Measurements from ENCODE around the gene TBC1D16. TPM values are rescaled to one million over a fixed set of nuclear protein-coding genes. Genes with fewer than 3 reads are reported as not detected.

TBC1D16 gene
- total RNA-seq, 1 experiment from 2014 or later: 96.1 TPM

DNA sequence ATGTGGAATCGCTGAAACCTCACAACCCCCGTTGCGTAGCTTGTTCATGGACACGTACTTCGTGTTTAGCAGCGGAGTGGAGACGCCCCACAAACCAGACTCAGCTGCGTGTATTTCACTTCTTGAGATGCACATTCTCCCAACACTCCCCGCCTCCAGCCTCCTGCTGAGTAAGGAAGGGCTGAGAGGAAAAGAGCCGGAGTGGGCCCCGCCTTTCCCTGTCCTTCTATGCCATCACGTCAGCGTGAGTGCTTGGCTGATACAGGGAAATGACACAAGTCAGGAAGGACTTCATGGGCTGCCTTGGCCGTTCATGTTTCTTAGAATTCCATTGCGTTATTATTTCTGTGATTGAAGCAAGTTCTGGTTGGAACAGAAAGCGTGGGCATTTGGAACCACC lies 127.8 kb downstream of the TBC1D16 start:
- POLR2A ChIA-PET: no interaction called here
- Mint-ChIP-seq H3K27ac (no peak overlapping the region), H3K4me1 (peaks cover 10% of the 10 kb centered on the region), H3K27me3 (ENCODE audit: low read depth) (peaks cover 2% of the 10 kb centered on the region; the same call in 1 of the 2 replicates), H3K36me3 (no peaks in the 10 kb centered on the region), H3K4me3 (no peak overlapping the region), H3K9me3 (no peaks in the 10 kb centered on the region)
- DNase-seq (ENCODE audit: low spot score) (no peak), ATAC-seq (no peak)
- TF ChIP-seq ATF1 (CRISPR knock-in tag; IDR thresholded peaks at IDR 0.05) (no peak), CREM (CRISPR knock-in tag; IDR thresholded peaks at IDR 0.05) (no peak), SMAD4 (CRISPR knock-in tag; IDR thresholded peaks at IDR 0.05) (no peak), RELA (CRISPR knock-in tag; IDR thresholded peaks at IDR 0.05; ENCODE audit: borderline replicate concordance) (no peak), ZNF121 (CRISPR knock-in tag; IDR thresholded peaks at IDR 0.05) (no peak), FOXJ3 (CRISPR knock-in tag; IDR thresholded peaks at IDR 0.05; ENCODE audit: borderline replicate concordance) (no peak), ESRRA (CRISPR knock-in tag; IDR thresholded peaks at IDR 0.05; ENCODE audit: borderline replicate concordance) (no peak), SOX15 (CRISPR knock-in tag; IDR thresholded peaks at IDR 0.05) (no peak), OVOL2 (CRISPR knock-in tag; IDR thresholded peaks at IDR 0.05; ENCODE audit: borderline replicate concordance) (no peak), KAT7 (CRISPR knock-in tag; IDR thresholded peaks at IDR 0.05; ENCODE audit: borderline replicate concordance) (no peak), SP1 (CRISPR knock-in tag; conservative IDR thresholded peaks at IDR 0.05) (no peak), NR3C1 (CRISPR knock-in tag; conservative IDR thresholded peaks at IDR 0.05; ENCODE audit: low read depth) (no peak), NFATC4 (CRISPR knock-in tag; IDR thresholded peaks at IDR 0.05) (no peak), ZNF423 (CRISPR knock-in tag; IDR thresholded peaks at IDR 0.05) (no peak), CREB1 (CRISPR knock-in tag; IDR thresholded peaks at IDR 0.05) (no peak)
- TF ChIP-seq, protein P1, sequence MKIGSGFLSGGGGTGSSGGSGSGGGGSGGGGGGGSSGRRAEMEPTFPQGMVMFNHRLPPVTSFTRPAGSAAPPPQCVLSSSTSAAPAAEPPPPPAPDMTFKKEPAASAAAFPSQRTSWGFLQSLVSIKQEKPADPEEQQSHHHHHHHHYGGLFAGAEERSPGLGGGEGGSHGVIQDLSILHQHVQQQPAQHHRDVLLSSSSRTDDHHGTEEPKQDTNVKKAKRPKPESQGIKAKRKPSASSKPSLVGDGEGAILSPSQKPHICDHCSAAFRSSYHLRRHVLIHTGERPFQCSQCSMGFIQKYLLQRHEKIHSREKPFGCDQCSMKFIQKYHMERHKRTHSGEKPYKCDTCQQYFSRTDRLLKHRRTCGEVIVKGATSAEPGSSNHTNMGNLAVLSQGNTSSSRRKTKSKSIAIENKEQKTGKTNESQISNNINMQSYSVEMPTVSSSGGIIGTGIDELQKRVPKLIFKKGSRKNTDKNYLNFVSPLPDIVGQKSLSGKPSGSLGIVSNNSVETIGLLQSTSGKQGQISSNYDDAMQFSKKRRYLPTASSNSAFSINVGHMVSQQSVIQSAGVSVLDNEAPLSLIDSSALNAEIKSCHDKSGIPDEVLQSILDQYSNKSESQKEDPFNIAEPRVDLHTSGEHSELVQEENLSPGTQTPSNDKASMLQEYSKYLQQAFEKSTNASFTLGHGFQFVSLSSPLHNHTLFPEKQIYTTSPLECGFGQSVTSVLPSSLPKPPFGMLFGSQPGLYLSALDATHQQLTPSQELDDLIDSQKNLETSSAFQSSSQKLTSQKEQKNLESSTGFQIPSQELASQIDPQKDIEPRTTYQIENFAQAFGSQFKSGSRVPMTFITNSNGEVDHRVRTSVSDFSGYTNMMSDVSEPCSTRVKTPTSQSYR (CRISPR knock-in tag; IDR thresholded peaks at IDR 0.05): no peak
- TF ChIP-seq, protein P2, sequence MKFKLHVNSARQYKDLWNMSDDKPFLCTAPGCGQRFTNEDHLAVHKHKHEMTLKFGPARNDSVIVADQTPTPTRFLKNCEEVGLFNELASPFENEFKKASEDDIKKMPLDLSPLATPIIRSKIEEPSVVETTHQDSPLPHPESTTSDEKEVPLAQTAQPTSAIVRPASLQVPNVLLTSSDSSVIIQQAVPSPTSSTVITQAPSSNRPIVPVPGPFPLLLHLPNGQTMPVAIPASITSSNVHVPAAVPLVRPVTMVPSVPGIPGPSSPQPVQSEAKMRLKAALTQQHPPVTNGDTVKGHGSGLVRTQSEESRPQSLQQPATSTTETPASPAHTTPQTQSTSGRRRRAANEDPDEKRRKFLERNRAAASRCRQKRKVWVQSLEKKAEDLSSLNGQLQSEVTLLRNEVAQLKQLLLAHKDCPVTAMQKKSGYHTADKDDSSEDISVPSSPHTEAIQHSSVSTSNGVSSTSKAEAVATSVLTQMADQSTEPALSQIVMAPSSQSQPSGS (CRISPR knock-in tag; IDR thresholded peaks at IDR 0.05; ENCODE audit: borderline replicate concordance, low read depth): no peak
- TF ChIP-seq, protein P3, sequence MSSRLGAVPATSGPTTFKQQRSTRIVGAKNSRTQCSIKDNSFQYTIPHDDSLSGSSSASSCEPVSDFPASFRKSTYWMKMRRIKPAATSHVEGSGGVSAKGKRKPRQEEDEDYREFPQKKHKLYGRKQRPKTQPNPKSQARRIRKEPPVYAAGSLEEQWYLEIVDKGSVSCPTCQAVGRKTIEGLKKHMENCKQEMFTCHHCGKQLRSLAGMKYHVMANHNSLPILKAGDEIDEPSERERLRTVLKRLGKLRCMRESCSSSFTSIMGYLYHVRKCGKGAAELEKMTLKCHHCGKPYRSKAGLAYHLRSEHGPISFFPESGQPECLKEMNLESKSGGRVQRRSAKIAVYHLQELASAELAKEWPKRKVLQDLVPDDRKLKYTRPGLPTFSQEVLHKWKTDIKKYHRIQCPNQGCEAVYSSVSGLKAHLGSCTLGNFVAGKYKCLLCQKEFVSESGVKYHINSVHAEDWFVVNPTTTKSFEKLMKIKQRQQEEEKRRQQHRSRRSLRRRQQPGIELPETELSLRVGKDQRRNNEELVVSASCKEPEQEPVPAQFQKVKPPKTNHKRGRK (CRISPR knock-in tag; IDR thresholded peaks at IDR 0.05; ENCODE audit: borderline replicate concordance): no peak
- TF ChIP-seq, protein P4, sequence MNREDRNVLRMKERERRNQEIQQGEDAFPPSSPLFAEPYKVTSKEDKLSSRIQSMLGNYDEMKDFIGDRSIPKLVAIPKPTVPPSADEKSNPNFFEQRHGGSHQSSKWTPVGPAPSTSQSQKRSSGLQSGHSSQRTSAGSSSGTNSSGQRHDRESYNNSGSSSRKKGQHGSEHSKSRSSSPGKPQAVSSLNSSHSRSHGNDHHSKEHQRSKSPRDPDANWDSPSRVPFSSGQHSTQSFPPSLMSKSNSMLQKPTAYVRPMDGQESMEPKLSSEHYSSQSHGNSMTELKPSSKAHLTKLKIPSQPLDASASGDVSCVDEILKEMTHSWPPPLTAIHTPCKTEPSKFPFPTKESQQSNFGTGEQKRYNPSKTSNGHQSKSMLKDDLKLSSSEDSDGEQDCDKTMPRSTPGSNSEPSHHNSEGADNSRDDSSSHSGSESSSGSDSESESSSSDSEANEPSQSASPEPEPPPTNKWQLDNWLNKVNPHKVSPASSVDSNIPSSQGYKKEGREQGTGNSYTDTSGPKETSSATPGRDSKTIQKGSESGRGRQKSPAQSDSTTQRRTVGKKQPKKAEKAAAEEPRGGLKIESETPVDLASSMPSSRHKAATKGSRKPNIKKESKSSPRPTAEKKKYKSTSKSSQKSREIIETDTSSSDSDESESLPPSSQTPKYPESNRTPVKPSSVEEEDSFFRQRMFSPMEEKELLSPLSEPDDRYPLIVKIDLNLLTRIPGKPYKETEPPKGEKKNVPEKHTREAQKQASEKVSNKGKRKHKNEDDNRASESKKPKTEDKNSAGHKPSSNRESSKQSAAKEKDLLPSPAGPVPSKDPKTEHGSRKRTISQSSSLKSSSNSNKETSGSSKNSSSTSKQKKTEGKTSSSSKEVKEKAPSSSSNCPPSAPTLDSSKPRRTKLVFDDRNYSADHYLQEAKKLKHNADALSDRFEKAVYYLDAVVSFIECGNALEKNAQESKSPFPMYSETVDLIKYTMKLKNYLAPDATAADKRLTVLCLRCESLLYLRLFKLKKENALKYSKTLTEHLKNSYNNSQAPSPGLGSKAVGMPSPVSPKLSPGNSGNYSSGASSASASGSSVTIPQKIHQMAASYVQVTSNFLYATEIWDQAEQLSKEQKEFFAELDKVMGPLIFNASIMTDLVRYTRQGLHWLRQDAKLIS (CRISPR knock-in tag; IDR thresholded peaks at IDR 0.05; ENCODE audit: borderline replicate concordance): no peak
- TF ChIP-seq, protein P5, sequence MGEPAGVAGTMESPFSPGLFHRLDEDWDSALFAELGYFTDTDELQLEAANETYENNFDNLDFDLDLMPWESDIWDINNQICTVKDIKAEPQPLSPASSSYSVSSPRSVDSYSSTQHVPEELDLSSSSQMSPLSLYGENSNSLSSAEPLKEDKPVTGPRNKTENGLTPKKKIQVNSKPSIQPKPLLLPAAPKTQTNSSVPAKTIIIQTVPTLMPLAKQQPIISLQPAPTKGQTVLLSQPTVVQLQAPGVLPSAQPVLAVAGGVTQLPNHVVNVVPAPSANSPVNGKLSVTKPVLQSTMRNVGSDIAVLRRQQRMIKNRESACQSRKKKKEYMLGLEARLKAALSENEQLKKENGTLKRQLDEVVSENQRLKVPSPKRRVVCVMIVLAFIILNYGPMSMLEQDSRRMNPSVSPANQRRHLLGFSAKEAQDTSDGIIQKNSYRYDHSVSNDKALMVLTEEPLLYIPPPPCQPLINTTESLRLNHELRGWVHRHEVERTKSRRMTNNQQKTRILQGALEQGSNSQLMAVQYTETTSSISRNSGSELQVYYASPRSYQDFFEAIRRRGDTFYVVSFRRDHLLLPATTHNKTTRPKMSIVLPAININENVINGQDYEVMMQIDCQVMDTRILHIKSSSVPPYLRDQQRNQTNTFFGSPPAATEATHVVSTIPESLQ (CRISPR knock-in tag; IDR thresholded peaks at IDR 0.05): no peak
- CTCF ChIA-PET: interaction anchor here (0.6 kb wide), 1 partner anchor 75 kb away, joined by 3 read pairs; no protein-coding TSS in a partner anchor
